ENCODE measurements around the gene GRK4.

- TF ChIP-seq SIX5 (IDR thresholded peaks at IDR 0.05; ENCODE audit: low read depth, low read length, severe bottlenecking) (no peak), POLR2A (IDR thresholded peaks at IDR 0.05; ENCODE audit: low read depth, low read length) (no peak), SUZ12 (IDR thresholded peaks at IDR 0.05; ENCODE audit: unreplicated experiment) (no peak), SP1 (IDR thresholded peaks at IDR 0.05; ENCODE audit: low read depth, low read length) (no peak), E4F1 (IDR thresholded peaks at IDR 0.05; ENCODE audit: borderline replicate concordance, partially characterized antibody) (no peak), POLR2AphosphoS5 (IDR thresholded peaks at IDR 0.05; ENCODE audit: low read length) (no peak), EZH2 (IDR thresholded peaks at IDR 0.05; ENCODE audit: borderline replicate concordance, control insufficient read depth, low read depth, low read length) (no peak), ZNF274 (IDR thresholded peaks at IDR 0.05; ENCODE audit: insufficient read depth, insufficient read length) (no peak), CREB1 (IDR thresholded peaks at IDR 0.05; ENCODE audit: low read depth) (no peak), JUND (IDR thresholded peaks at IDR 0.05; ENCODE audit: low read depth, low read length) (no peak)
- TF ChIP-seq, protein P1, sequence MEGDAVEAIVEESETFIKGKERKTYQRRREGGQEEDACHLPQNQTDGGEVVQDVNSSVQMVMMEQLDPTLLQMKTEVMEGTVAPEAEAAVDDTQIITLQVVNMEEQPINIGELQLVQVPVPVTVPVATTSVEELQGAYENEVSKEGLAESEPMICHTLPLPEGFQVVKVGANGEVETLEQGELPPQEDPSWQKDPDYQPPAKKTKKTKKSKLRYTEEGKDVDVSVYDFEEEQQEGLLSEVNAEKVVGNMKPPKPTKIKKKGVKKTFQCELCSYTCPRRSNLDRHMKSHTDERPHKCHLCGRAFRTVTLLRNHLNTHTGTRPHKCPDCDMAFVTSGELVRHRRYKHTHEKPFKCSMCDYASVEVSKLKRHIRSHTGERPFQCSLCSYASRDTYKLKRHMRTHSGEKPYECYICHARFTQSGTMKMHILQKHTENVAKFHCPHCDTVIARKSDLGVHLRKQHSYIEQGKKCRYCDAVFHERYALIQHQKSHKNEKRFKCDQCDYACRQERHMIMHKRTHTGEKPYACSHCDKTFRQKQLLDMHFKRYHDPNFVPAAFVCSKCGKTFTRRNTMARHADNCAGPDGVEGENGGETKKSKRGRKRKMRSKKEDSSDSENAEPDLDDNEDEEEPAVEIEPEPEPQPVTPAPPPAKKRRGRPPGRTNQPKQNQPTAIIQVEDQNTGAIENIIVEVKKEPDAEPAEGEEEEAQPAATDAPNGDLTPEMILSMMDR (IDR thresholded peaks at IDR 0.05 in 2 of 3, conservative IDR thresholded peaks at IDR 0.05 in 1 of 3; ENCODE audit: control insufficient read depth in 2 of 3, extremely low read depth in 1 of 3, insufficient read depth in 1 of 3, low read depth in 3 of 3, low read length in 3 of 3) = no peak
- TF ChIP-seq, protein P2, sequence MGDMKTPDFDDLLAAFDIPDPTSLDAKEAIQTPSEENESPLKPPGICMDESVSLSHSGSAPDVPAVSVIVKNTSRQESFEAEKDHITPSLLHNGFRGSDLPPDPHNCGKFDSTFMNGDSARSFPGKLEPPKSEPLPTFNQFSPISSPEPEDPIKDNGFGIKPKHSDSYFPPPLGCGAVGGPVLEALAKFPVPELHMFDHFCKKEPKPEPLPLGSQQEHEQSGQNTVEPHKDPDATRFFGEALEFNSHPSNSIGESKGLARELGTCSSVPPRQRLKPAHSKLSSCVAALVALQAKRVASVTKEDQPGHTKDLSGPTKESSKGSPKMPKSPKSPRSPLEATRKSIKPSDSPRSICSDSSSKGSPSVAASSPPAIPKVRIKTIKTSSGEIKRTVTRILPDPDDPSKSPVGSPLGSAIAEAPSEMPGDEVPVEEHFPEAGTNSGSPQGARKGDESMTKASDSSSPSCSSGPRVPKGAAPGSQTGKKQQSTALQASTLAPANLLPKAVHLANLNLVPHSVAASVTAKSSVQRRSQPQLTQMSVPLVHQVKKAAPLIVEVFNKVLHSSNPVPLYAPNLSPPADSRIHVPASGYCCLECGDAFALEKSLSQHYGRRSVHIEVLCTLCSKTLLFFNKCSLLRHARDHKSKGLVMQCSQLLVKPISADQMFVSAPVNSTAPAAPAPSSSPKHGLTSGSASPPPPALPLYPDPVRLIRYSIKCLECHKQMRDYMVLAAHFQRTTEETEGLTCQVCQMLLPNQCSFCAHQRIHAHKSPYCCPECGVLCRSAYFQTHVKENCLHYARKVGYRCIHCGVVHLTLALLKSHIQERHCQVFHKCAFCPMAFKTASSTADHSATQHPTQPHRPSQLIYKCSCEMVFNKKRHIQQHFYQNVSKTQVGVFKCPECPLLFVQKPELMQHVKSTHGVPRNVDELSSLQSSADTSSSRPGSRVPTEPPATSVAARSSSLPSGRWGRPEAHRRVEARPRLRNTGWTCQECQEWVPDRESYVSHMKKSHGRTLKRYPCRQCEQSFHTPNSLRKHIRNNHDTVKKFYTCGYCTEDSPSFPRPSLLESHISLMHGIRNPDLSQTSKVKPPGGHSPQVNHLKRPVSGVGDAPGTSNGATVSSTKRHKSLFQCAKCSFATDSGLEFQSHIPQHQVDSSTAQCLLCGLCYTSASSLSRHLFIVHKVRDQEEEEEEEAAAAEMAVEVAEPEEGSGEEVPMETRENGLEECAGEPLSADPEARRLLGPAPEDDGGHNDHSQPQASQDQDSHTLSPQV (IDR thresholded peaks at IDR 0.05) = no peak
- TF ChIP-seq, protein P3, sequence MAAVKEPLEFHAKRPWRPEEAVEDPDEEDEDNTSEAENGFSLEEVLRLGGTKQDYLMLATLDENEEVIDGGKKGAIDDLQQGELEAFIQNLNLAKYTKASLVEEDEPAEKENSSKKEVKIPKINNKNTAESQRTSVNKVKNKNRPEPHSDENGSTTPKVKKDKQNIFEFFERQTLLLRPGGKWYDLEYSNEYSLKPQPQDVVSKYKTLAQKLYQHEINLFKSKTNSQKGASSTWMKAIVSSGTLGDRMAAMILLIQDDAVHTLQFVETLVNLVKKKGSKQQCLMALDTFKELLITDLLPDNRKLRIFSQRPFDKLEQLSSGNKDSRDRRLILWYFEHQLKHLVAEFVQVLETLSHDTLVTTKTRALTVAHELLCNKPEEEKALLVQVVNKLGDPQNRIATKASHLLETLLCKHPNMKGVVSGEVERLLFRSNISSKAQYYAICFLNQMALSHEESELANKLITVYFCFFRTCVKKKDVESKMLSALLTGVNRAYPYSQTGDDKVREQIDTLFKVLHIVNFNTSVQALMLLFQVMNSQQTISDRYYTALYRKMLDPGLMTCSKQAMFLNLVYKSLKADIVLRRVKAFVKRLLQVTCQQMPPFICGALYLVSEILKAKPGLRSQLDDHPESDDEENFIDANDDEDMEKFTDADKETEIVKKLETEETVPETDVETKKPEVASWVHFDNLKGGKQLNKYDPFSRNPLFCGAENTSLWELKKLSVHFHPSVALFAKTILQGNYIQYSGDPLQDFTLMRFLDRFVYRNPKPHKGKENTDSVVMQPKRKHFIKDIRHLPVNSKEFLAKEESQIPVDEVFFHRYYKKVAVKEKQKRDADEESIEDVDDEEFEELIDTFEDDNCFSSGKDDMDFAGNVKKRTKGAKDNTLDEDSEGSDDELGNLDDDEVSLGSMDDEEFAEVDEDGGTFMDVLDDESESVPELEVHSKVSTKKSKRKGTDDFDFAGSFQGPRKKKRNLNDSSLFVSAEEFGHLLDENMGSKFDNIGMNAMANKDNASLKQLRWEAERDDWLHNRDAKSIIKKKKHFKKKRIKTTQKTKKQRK (IDR thresholded peaks at IDR 0.05; ENCODE audit: low read depth, low read length) = no peak
These were observed 4.9 kb upstream of the GRK4 start for GRCh38 chr4:2958446-2958845.
